Gastrocnemius medialis (tissue), 4 donors: Measurements from ENCODE around the gene NFS1.

Experiments
- POLR2A ChIP-seq, 2 donors: fragments of 450-650 bp; IDR thresholded peaks; one replicate each; pipeline ENCODE4 v1.6.1; 2017; ENCODE audit warnings: antibody characterized with exemption in 2 of 2, mild to moderate bottlenecking in 2 of 2, moderate library complexity in 2 of 2
- TF ChIP-seq, protein P1 (sequence below), 5 experiments: fragments of 450-650 bp in 3 of 5; fragments of 200-600 bp in 2 of 5; sonication (generic) in 2 of 5; IDR thresholded peaks in 4 of 5; conservative IDR thresholded peaks in 1 of 5; 1 replicate in 4 of 5; 2 replicates in 1 of 5; pipeline ENCODE4 v1.5.1; 2016 to 2019; ENCODE audit warnings: antibody characterized with exemption in 5 of 5, mild to moderate bottlenecking in 3 of 5, moderate library complexity in 3 of 5

DNA sequence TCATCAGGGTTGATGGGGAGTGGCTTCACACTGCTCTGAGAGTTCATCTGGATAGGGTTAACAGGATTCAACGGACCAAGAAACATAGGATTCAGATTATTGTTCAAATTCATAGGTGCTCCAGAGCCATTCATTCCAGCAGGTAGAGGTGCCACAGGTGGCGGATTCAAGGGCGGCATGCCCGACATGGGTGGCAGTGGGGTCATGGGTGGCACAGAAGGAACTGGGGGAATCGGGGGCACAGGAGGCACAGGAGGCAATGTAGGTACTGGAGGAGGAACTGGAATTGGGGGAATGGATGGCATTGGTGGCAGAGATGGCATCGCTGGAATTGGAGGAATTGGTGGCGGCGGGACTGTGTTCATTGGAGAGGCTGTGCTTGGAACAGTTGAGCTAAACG, 44.7 kb downstream of the NFS1 start:
- TF ChIP-seq, protein P1, sequence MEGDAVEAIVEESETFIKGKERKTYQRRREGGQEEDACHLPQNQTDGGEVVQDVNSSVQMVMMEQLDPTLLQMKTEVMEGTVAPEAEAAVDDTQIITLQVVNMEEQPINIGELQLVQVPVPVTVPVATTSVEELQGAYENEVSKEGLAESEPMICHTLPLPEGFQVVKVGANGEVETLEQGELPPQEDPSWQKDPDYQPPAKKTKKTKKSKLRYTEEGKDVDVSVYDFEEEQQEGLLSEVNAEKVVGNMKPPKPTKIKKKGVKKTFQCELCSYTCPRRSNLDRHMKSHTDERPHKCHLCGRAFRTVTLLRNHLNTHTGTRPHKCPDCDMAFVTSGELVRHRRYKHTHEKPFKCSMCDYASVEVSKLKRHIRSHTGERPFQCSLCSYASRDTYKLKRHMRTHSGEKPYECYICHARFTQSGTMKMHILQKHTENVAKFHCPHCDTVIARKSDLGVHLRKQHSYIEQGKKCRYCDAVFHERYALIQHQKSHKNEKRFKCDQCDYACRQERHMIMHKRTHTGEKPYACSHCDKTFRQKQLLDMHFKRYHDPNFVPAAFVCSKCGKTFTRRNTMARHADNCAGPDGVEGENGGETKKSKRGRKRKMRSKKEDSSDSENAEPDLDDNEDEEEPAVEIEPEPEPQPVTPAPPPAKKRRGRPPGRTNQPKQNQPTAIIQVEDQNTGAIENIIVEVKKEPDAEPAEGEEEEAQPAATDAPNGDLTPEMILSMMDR (IDR thresholded peaks at IDR 0.05 in 4 of 5, conservative IDR thresholded peaks at IDR 0.05 in 1 of 5), result no peak
- no peak for TF ChIP-seq POLR2A (IDR thresholded peaks at IDR 0.05)
